Measurements from ENCODE around the gene RASAL3.
"Not testable (repeated sequence)": the region's sequence is repeated elsewhere in the genome, so short reads cannot be mapped to it uniquely, and the experiment has no call there.

DNA sequence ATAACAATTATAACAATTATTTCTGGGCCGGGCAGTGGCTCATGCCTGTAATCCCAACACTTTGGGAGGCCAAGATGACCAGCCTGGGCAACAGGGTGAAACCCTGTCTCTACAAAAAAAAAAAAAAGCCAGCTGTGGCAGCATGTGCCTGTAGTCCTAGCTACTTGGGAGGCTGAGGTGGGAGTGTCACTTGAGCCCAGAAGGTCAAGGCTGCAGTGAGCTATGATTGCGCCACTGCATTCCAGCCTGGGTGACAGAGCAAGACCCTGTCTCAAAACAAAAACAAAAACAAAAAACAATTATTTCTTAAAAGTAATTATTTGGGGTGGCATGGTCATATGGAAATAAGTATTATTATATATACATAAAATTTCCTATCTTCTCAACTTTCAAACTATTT, 53.0 kb downstream of the RASAL3 start:
- not testable (repeated sequence) for TF ChIP-seq POLR2AphosphoS5 (IDR thresholded peaks at IDR 0.05; ENCODE audit: borderline replicate concordance, low read depth, low read length); EZH2 (IDR thresholded peaks at IDR 0.05); FOXP2 (optimal IDR thresholded peaks at IDR 0.05; ENCODE audit: control extremely low read depth, extremely low read length, insufficient read depth)
